IPS DF 19.7 (cell line): ENCODE measurements around the gene PBRM1.
A peak's percentile ranks its signal among the peaks of the same experiment; 100 is the strongest.
"Not testable (repeated sequence)": the region's sequence is repeated elsewhere in the genome, so short reads cannot be mapped to it uniquely, and the experiment has no call there.

ENCODE experiments used
- DNase-seq: peaks from one replicate; pipeline ENCODE4 v3.0.0-alpha.2; 2013; ENCODE audit warnings: low read depth, low spot score

Gene PBRM1

DNA sequence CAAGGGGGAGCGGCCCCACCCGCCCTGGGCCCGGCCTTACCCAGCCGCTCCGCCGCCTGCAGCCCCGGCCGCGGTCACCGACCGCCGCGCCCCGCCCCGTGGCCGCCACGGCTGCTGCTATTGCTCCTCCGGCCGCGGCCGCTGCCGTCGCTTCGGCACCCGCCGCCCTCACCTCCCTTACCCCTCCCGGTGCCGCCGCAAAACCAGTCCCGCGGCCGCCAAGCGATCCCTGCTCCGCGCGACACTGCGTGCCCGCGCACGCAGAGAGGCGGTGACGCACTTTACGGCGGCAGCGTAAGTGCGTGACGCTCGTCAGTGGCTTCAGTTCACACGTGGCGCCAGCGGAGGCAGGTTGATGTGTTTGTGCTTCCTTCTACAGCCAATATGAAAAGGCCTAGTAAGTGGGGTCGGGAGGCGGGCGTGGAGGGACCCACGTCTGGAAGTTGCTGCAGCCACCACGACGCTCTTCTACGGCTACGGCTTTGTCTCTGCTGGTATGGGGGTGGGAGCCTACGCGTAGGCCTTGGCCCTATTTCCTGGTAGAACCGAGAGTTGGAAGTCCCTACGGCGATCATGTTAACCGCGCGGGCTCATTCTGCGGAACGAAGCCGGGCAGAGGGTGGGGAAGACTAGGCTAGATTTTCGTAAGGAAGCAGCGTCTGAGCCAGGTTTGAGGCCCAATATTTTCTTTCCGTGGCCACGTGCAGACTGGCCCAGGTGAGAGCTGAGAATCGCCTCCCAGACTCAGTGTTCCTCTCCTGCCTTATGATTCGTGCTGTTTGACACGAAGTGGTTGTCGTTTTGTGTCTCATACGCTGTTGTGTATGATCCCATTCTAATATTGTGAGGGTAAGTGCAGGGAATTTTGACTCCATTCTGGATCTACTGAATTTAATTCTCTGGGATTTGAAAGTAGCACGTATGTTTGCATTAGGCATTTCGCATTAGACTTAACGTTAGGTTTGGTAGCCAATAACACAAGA is at the start of gene PBRM1, which contains the start of gene GNL3:
Gene PBRM1 (minus strand): TSS at position 205 of the 983 bp plus-strand sequence.
Gene GNL3 (plus strand): TSS at position 324 of the 983 bp plus-strand sequence. CDS start 61 bp downstream, at position 385.
- DNase-seq = peak; percentile 77

DNA sequence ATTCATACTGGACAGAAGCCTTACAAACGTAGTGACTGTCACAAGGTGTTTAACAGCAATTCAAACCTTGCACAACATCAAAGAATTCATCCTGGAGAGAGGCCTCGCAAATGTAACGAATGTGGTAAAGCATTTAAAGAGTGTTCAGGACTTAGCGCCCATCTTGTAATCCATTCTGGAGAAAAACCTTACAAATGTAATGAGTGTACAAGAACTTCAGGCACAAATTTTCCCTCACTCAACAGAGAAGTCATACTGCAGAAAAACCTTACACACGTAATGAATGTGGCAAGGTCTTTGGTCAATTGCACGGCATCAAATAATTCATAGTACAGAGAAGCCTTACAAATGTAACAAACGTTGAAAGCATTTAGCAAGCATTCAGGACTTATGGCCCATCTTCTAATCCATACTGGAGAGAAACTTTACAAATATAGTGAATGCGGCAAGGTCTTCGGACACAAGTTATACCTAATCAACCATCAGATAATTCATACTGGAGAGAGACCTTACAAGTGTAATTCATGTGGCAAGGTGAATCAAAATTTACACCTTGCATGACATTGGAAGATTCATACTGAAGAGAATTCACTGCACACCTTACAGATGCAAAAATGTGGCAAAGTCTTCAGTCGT is 47.7 kb upstream of the PBRM1 start:
- no peak for DNase-seq

DNA sequence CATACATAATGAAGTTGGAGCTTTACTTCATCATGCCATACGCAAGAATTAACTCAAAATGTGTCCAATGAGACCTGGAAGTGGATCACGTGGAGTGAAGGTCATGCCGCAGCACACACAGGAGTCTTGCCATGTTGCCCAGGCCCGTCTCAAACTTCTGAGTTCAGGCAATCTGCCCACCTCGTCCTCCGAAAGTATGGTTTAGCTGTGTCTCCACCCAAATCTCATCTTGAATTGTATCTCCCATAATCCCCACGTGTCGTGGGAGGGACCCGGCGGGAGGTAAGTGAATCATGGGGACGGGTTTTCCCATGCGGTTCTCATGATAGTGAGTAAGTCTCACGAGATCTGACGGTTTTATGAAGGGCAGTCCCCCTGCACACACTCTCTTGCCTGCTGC is 45.9 kb upstream of the PBRM1 start:
- DNase-seq = no peak

DNA sequence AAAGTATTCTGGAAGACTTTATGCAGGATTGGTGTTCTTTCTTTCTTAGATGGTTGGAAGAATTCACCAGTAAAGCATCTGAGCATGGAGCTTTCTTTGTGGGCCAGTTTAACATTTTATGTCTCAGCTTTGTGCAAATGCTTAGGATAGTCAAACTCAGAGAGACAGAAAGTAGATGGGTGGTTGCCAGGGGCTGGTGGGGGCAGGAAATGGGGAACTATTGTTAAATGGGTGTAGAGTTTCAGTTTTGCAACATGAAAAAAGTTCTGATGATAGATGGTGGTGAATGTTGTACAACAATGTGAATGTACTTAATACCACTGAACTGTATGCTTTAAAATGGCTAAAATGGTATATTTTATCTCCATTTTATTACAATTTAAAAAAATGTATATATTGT is 45.0 kb upstream of the PBRM1 start:
- no peak for DNase-seq

DNA sequence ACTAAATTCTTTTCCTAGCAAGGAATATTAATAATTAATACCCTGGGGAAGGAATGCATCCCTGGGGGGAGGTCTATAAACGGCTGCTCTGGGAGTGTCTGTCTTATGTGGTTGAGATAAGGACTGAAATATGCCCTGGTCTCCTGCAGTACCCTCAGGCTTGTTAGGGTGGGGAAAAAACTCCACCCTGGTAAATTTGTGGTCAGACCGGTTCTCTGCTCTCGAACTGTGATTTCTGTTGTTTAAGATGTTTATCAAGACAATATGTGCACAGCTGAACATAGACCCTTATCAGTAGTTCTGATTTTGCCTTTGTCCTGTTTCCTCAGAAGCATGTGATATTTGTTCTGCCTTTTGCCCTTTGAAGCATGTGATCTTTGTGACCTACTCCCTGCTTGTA is 43.0 kb upstream of the PBRM1 start:
- not testable (repeated sequence) for DNase-seq

DNA sequence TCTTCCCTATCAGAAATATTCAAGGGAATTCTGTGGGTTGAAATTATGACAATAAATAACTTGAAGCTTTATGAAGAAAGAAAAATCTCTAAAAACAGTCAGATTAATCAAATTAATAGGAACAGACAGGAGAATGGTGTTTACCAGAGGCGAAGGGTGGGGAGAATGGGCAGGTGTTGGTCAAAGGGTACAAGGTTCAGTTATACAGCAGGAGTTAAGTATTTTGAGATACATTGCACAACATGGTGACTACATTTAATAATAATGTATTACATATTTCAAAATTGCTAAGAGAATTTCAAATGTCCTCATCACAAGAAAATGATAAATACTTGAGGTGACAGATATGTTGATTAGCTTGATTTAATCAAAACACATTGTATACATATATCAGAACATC is 38.8 kb upstream of the PBRM1 start:
- DNase-seq = no peak

DNA sequence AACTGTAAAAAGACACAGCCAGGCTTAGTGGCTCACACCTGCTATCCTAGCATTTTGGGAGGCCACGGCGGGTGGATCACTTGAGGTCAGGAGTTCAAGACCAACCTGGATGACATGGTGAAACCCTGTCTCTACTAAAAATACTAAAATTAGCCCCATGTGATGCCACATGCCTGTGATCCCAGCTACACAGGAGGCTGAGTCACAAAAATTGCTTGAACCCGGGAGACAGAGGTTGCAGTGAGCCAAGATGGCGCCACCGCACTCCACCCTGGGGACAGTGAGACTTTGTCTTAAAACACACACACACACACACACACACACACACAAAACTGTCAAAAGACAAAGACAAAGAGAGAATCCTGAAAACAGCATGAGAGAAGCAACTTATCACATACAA is 38.2 kb upstream of the PBRM1 start:
- no peak for DNase-seq

DNA sequence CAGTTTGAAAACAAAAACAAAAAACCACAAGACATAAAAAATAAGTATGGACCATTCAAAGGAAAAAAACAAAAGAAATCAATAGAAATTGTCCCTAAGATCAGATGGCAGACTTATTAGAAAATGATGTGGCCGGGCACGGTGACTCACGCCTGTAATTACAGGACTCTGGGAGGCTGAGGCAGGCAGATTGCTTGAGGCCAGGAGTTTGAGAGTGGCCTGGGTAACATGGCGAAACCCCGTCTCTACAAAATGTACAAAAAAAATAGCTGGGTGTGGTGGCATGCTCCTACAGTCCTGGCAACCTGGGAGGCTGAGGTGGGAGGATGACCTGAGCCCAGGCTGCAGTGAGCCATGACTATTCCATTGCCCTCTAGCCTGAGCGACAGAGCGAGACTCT is 36.8 kb upstream of the PBRM1 start:
- DNase-seq = no peak

DNA sequence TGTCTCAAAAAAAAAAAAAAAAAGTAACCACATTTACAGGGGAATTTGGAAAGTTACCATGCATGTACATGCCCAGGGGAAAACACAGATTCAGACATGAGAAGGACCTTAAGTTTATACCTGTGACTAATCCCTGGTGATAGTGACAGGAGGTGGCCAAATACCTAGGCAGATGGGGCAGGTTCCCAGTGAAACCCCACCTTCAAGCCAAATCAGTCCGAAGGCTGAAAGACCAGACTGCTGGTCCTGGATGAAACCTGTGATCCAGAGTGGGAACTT is 36.0 kb upstream of the PBRM1 start:
- DNase-seq = no peak

DNA sequence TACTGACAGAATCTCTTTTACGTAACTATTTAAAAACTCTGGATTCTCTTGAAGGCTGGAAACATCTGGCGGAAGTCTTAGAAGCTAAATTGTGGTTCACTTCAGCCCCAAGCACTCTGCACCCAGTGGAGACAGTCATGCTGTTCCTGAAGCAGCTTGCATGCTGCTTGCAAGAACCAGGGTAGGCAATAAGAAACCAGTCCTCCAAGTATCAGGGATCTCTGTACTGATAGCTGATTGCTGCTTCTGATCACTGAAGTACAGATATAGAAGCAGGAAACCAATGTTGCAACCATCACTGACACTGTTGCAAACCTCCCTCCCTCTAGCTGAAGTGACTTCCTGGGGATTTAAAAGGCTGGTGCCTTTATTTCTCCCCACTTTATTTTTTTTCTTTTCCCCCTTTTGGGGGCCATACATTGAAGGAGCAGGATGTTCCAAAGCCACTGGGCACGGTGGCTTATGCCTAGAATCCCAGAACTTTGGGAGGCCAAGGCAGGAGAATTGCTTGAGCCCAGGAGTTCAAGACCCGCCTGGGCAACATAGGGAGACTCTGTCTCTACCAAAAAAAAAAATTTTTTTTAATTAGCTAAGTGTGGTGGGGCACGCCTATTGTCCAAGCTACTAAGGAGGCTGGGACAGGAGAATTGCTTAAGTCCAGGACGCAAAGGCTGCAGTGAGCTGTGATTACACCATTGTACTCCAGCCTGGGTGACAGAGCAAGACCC is 35.5 kb upstream of the PBRM1 start:
- DNase-seq = no peak

DNA sequence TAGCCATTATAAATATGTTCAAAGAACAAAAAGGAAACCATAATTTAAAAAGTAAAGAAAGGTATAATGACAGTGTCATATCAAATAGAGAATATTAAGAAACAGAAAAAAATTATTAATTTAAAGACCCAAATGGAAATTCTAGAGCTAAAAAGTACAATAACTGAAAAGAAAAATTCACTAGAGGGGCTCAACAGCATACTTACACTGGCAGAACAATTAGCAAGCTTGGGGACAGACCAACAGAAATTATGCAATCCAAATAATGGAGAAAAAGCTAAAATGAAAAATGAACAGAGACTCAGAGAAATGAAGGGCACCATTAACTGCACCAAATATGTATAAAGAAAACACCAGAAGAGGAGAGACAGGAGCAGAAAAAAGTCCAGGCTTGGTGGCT is 33.9 kb upstream of the PBRM1 start:
- DNase-seq = no peak

DNA sequence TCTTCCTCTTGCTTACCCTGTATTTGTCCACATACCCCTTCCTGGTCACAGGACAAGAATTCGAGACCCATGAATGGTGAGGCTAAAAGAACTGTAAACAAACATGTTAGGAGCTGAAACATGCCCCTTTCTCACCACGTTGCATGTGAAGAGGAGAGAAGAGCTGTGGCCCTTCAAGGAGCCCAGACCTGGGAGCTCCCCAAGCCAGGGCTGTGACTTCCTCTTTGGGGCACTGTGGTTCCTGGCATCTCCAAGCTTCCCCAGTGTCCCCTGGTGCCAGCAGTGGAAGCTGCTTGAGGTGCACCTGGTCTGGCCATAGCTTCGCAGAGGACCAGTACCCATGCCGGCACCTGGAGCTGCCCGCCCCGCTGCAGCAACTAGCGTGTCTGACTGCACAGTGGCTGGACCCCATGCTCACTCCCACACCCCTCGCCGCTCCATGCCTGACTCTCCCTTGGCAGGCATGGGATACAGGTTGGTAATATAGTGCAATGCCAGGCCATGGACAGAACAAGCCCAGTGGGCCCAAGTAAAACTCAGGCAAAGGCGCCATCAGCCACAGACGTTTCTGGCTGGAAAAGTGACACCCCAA is 30.1 kb upstream of the PBRM1 start:
- no peak for DNase-seq

DNA sequence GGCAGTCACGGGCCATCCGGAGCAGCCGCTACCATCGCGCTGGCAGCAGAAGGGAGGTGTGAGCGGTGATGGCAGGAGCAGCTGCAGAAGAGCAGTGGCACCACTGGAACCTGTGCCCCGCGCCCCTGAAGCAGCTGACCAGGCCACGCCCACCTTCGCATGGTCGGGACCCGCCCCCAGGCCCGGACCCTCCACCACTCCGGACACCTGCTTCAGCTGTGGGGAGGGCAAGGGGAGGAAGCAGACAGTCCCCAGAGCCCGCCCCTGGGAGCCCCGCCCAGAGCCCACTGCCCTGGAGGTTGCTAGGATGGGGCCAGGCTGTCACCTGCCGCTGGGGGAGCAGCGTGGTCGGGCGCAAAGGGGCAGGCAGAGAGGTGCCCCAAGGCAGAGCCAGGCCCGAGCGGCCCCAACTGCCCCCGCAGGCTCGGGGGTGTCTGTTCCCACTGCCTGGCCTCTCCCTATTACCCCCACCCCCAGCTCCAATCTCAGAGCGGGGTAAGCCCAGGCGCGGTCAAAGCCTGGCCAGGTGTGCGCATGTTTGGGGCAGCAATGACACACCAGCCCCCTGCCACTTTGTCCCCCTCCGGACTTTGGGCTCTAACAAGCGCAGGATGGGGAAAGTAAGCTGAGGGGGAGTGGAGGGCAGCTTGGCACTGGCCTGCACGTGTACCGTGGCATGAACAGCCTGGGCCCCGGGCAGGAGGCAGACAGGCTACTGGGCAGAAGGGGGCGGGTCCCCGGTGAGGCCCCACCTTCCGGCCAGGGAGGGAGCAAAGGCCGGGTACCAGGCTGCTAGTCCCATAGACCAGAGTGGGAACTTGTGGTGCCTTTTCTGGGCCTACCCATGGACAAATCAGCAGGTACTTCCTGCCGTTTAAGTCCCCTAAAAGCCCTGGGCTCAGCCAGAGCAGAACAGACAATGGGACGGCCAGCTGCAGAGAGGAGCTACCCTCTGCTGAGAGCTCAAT is 28.9 kb upstream of the PBRM1 start:
- DNase-seq = peak; percentile 86

DNA sequence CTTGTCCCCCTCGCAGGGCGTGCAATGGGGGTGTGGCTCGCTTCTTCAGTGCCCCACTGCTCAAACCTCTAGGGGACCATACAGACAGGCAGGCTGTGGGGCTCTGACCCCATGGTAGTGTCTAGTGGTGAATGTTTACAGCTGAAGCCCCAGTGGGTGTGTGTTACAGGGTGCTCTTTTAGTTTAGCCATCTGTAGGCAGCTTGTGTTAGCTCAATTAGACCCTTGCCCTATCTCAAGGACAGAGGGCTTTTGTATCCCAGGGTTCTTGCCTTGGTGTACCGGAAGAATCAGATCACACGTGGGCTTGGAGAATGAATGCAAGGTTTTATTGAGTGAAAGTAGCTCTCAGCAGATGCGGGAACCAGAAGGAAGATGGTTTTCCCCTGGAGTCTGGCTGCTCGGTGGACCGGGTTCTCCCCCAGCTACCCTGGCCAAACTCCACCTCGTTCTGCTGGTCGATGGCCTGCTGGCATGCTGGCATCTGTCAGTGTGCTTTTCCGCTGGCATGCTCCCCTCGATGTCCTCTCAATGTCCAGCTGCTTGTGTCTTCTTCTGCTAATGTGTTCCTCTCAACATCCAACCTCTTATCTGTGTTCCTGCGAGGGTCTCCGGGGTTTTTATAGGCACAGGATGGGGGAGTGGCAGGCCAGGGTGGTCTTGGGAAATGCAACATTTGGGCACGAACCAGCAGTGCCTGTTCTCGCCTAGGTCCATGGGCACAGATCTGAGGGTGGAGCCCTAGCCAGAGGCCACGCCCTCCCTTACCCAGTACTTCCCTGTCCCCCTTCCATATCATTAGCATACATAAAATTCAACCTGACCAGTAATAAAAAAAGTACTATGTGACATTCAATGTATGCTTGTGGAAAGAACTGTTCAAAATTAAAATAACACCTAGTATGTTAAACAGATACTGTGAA is 26.8 kb upstream of the PBRM1 start:
- DNase-seq = no peak

DNA sequence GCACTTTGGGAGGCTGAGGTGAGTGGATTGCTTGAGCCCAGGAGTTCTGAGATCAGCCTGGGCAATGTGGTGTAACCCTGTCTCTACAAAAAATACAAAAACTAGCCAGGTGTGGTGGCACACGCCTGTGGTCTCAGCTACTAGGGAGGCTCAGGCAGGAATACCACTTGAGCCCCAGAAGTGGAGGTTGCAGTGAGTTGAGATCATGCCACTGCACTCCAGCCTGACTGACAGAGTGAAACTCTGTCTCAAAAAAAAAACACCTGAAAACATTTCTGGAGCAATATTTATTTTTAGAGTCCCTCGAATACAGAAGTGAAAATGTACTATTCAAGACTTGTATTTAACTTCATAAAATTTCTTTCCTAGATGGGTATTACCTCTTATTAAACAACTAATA is 24.8 kb upstream of the PBRM1 start:
- no peak for DNase-seq

DNA sequence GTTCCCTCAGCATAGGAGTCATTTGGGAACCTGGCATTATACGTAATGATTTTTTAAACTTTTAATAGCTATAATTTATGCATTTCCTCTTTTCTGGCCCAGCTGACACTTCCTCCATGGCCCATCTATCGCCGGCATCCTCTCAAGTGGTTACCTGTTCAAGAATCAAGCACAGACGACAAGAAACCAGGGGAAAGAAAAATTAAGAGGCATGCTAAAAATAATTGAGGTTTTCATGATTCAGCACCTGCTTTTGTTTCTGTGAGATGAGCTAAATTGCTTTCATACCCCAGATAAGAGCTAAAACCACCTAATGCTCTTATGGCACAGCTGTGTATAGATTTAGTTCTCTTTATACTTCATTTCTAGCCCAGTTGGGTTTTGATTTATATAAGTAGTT is 21.9 kb upstream of the PBRM1 start:
- no peak for DNase-seq

DNA sequence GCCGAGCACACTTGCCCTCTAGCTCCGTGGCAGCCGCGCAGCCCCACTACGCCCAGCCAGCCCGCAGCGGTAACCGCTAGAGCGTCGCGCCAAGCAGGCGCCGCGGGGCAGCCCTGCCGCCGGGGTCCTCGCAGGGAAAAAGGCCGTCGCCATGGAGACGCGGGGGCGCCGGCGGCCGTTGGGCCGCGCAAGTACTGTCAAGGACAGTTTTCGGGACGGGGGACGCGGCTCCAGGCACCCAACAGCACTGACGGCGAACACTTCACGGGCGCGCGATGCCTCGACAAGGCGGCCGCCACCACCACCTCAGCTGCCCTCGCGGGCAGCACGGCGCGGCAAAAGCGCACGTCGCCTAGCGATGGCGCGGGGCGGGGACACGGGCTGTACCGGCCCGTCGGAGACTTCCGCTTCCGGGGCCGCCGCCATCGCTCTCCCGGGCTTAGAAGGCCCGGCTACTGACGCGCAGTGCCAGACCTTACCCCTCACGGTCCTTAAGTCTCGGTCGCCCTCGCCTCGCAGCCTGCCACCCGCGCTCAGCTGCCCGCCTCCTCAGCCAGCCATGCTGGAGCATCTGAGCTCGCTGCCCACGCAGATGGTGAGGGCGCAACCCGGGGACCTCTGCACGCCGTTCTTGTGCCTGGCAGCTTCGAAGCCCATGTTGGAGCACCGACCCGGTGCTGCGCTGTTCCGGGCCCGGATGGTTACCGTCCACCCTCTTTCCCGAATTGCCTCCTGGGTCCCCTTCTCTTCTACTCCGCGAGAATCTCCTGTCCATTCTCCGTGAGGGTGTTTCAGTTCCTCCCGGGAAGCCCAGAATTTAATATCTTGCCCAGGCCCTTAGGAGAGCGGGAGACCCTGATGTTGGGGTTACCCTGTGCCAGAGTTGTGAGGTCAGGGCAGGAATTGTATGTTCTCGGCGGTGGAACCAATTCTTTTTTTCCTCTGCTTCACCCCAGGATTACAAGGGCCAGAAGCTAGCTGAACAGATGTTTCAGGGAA is 20.3 kb upstream of the PBRM1 start, which contains the start of the genes GLT8D1 and SPCS1:
Gene GLT8D1 (minus strand): TSS at position 104 of the 999 bp plus-strand sequence. CDS start 5,331 bp downstream, outside the sequence.
Gene SPCS1 (plus strand): TSS at position 419 of the 999 bp plus-strand sequence. CDS start 141 bp downstream, at position 560.
- no peak for DNase-seq

DNA sequence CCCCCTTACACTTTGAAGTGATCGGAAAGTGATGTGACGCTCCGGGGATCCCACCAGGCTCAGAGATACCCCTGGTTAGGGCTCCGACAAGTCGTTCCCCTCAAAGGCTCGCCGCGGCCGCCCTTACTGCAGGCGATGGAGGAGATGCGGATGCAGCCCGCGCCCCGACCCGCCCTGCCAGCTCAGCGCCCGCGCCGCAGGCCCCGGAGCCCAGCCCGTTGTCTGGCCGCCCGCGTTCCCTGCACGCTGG is 19.6 kb upstream of the PBRM1 start:
- DNase-seq = no peak
